HT1080 (cell line): Measurements from ENCODE around the gene RPL32. TPM values are rescaled to one million over a fixed set of nuclear protein-coding genes. Genes with fewer than 3 reads are reported as not detected.
"Not testable (repeated sequence)": the region's sequence is repeated elsewhere in the genome, so short reads cannot be mapped to it uniquely, and the experiment has no call there.

Source experiments
- DNase-seq: peaks from one replicate; pipeline ENCODE4 v3.0.0-alpha.2; 2015; ENCODE audit warnings: low read depth
- polyA plus RNA-seq, 2 experiments: library from polyadenylated mRNA; depleted of rRNA; stranded (reverse); fragments of >200 nt; gene quantifications; 2 replicates each; pipeline ENCODE4 v1.2.3, GENCODE V29; 2015
- total RNA-seq: library from RNA; depleted of rRNA; stranded (reverse); fragments of >200 nt; shearing (Covaris generic); gene quantifications from 2 replicates; pipeline ENCODE4 v1.2.3, GENCODE V29; 2014; rRNA removed

RPL32 gene
- 2,698 and 2,901 TPM in 2 replicates for total RNA-seq
- polyA plus RNA-seq (2015; cell fraction: cytosol; rRNA removed), result 2,141 and 2,405 TPM in 2 replicates
- 622 and 638 TPM in 2 replicates for polyA plus RNA-seq (2015; cell fraction: nucleus; rRNA removed)

DNA sequence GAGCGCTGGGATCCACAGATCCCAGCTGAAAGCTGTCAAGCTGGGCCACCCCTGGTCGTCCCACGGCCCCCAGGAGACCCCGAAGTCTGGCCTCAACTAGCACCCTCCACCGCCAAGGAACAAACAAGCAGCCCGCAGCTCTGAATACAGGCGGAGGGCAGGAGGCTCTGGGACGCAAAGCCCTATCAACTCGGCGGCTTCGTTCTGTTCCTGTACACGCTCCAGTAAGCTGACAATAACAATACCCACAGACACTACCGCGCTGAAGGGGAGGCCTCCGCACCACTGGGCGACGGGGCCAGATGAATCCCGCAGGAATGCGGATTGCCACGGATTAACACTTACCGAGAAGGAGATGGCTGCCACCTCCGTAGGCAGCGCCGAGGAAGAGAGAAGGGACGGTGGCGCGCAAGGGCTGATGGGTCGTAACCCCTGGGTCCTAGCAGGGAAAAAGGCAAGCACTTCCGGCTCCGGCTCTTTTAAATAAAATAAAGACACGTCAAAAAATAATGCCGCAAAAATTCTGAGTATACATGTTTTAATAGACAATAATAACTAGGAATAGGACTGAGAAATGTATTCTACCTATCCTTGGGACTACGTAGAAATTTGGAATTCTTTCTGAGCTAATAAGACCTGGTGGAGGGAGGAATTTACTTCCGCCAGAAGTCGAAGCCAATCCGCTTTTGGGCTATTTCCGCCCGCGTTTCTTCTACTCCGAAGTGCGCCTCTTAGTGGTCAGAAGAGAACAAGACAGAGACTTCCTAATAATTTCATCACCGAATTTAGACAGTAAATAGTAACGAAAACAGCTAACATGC, at the start of gene RPL32:
RPL32 (minus strand) TSS at position 417 of the 821 bp plus-strand sequence. CDS start 1,328 bp downstream, outside the sequence.
- DNase-seq, result peak; percentile 87

DNA sequence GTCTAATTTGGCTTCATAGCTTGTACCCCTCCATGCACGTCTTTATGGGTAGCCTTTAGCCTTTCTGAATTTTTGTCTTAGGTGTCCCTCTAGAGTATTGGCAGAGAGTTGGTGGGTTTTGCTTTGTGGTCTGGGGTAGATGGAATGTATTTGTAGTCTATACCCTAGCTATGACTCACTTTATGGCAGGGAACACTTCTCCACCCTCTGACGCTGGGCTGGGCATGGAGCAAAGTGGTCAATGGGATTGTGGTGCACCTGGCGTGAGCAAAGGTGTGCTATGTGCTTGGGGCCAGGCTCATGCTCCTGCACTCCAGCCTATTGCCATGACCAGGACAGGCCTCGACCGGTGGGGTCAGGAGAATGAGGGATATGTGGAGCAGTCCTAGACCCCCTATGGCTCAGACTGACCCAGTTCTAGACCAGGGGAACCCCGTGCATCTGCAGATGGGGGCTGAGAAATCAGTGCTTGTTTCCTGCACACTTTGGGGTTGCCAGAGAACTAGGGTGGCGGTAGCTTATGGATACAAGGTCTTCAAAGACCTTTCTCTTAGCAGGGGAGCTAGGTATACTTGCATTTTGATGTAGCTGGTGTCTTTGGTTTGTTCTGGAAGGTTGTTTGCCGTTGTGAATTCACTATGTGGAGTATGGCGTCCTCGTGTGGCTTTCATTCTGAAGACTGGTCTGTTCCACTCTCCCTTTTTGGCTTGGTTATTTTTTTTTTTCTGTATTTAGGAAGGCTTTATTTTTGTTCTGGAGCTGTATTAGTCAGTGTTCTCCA, 49.4 kb upstream of the RPL32 start:
- no peak for DNase-seq

DNA sequence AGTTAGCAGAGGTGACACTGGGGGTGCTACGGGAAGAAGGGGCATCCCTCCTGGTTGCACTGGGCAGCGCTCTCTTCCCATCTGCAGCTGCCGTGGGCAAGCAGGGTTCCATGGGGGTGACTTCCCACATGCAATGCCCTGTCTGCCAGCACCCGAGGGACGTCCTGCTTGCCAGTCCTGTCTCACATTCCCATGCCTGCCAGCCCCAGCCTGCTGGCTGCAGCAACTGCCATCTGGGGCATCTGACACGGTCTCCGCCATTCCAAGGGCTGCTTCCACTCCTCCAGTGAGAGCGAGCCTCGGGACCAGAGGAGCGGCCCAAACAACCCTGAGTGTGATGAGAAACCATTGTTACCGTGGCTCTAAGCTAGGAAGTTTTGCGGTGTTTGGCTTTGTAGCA, 45.4 kb upstream of the RPL32 start:
- DNase-seq, result no peak

DNA sequence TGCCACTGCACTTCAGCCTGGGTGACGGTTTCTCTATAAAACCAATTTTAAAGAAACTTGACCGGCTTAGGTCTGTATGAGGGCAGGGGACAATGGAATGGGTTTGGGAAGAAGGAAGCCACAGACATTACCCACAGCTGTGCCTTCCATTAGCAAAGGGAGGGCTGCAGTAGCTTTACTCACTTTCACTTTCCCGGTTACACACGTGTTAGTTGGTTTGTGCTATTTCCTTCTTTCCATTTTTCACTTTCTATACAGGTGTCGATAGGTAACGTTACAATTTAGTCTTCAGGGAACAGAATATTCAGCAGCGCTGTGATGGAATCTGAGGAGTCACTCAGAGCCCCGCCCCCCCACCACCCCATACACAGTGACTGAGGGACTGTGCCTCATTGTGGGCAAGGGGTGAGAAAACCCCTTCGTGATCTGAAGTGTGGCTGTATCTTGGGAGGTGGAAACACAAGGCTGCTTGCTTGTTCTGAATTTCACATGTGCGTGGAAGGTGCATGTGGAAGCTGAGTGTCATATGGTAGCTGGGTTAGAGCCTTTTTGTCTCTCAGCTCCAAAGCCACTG, 44.8 kb upstream of the RPL32 start:
- no peak for DNase-seq

DNA sequence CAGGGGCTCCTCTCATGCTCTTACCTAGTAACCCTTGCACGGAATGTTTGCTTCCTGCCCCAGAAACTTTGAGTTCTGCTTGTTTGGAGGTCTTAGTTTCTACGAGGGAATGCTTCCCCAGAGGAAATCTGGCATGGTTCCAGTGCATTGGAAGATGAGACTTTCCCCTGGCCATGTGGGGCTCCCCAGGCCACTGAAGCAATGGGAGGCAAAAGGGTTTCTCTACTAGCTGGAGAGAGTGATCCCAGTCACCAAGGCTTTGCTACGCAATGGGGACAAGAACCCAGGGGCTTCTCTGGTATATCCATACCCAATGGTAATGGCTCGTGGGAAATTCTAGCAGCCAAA, 44.2 kb upstream of the RPL32 start:
- no peak for DNase-seq

DNA sequence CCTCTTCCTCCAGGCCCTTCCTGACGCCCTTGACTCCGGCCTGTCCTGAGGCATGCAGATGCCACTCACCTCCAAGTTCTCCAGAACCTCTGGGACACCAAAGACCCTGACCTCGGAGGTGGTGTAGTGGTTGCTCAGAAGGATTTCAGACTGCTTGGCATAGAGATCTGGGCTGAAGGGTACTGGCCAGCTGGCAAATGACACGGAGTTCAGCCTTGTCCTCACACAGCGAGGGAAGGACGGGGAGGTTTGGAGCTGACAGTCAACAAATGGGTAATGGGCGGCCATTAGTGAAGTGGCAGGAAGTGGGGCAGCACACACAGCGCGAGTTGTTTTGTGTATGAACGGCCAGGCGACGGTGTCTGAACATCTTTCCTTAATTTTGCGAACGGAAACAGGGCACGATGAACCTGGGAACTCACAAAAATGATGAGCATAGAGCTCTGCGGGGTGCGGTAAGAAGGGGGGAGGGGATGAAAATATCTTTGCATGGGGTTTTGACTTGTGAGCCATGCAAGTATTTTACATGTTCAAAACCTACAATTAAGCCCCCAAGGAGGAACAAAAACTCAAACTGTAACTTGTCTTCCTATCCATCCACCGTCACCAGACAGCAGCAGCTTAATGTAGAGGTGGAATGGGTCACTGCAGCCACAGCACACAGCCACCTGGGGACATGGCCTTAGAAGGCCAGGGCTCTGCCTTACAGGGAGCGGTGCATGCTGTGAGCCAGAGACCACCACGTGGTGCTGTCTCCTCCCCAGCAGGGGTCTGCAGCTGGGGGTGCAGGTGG, 43.6 kb upstream of the RPL32 start:
- DNase-seq, result no peak

DNA sequence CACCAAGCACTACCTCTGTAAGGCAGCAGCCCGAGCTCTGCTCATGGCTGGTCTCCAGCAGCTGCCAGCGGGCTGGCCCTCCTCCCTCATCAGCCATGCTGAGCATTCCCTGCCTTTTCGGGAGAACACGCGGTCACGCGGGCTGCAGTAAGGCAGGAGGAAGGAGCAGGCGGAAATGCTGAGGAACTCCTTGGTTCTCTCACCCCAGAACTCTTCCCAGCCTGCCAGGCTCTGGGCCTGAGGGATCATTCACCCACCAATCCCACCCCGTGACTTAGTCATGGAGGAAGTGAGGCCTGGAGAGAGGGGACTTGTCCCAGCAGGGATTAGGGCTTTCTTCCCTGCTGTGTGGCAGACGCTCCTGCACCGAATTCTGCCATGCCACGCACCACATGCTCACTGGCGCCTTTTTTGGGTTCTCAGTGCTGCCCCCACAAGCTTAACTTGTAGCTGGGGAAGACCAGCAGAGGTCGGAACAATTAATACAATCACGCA, 42.9 kb upstream of the RPL32 start:
- no peak for DNase-seq

DNA sequence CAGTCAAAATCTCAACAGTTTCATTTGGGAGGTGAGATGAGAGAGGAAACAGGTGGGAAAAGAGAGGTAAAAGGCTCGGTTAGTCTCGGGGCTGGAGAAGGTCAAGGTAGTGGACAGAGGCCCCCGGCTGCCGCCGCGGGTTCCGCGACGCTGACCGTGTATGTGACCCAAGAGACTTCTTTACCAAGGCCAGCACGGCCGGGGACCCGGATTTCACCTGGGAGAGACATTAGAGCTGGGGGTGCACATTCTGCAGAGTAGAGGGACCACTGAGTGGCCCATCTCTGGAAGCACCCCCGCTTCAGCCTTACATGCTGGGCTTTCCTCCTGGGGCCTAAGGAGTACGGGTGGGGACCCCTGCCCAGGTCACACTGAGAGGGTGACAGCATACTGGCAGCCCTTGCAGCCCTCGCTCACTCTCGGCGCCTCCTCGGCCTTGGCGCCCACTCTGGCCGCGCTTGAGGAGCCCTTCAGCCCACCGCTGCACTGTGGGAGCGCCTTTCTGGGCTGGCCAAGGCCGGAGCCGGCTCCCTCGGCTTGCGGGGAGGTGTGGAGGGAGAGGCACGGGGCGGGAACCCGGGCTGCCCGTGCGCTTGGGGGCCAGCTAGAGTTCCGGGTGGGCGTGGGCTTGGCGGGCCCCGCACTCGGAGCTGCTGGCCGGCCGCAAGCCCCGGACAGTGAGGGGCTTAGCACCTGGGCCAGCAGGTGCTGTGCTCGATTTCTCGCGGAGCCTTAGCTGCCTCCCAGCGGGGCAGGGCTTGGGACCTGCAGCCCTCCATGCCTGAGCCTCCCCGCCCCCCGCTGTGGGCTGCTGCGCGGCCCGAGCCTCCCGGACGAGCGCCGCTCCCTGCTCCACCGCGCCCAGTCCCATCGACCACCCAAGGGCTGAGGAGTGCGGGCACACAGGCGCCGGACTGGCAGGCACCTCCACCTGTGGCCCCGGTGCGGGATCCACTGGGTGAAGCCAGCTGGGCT, 41.3 kb upstream of the RPL32 start:
- DNase-seq, result no peak

DNA sequence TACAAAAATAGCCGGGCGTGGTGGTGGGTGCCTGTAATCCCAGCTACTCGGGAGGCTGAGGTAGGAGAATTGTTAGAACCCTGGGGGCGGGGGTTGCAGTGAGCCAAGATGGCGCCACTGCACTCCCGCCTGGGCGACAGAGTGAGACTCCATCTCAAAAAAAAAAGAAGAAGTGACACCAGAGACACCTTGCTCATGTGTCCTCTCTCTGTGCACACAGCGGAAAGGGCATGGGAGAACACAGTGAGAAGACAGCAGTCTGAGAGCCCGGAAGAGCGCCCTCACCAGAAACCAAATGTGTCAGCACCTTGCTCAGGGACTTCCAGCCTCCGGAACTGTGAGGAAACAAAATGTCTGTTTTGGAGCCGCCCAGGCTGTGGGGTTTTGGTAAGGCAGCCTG, 40.5 kb upstream of the RPL32 start:
- DNase-seq, result not testable (repeated sequence)

DNA sequence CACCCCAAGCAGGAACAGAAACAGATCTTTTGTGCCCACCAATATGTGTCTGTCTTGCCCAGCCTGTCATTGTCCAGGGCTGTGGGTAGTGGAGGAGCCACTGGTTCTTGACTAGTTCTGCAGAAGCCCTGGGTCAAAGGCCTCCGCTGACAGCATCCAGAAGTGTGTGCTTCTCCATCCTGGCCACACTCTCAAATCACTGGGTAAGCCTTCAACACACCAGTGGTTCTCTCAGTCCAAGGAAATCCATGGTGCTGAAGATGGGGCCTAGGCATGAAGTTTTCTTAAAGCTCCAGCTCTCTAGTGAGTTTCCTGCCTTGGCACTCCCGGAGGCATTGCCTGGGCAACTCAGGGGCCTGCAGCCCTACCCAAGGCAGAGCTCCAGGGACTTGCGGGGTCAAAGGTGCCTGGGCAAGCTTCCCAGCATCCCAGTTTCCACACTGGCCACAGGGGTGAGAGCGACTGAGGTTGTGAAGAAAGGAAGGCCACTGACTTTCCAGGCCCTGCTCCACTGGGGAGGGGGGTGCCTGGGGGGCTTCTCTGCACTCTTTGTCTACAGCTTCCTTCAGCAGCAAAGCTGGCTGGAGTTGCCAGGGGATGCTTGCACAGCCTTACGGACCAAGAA, 37.9 kb upstream of the RPL32 start:
- no peak for DNase-seq

DNA sequence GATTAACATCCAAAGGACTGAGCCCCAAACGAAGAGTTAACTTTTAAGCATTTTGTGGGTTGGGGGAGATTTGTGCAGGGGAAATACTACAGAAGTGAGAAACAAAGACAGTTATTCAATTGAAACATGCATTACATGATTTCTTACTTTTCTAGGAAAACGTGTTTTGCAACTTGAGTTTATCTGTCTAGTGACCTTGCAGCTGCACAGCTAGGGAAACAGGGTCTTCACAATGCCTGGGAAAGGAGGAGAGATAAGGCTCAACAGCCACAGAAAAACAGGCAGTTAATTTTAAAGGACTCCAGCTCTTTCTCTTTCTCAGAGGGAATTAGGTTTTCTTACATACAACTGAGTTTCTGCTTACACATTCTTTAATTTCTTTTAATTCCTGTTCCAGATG, 37.4 kb upstream of the RPL32 start:
- DNase-seq, result not testable (repeated sequence)

DNA sequence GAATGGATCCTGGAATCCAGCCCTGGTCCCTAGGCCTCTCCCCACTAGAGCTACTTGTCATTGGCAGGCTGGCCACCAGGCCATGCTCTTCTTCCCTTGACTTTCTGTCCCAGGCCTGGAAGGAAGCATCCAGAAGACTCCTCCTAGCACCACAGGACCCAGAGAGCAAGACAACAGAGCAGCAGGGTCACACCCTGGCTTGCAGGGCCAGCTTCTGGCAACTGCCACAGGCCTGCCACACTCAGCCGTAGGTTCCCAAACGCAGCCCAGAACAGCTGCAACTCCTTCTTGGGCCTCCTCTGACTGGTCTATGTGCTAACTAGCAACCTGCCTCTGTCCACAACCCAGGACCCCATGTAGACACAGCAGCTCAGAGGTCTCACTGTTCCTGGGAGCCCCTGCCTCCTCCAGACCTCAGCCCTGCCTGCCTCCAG, 36.8 kb upstream of the RPL32 start:
- DNase-seq, result no peak

DNA sequence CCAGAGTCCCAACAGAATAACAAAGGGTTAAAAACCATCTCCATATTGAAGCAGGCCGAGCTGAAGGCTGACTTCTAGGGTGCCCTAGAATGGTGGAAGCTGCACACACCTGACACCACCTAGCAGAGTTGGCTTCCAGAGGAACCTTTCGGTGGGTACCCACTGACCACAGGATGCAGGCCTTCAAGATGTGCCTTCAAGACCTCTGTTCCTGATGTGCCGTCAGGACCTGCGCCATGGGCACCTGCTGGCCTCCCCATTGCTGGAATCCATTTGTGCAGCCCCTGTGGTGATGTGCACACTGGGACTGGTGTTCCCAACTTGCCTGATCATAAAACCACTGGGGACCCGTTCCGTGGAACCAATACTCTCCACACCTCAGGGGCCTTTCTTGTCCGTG, 35.7 kb upstream of the RPL32 start:
- no peak for DNase-seq

DNA sequence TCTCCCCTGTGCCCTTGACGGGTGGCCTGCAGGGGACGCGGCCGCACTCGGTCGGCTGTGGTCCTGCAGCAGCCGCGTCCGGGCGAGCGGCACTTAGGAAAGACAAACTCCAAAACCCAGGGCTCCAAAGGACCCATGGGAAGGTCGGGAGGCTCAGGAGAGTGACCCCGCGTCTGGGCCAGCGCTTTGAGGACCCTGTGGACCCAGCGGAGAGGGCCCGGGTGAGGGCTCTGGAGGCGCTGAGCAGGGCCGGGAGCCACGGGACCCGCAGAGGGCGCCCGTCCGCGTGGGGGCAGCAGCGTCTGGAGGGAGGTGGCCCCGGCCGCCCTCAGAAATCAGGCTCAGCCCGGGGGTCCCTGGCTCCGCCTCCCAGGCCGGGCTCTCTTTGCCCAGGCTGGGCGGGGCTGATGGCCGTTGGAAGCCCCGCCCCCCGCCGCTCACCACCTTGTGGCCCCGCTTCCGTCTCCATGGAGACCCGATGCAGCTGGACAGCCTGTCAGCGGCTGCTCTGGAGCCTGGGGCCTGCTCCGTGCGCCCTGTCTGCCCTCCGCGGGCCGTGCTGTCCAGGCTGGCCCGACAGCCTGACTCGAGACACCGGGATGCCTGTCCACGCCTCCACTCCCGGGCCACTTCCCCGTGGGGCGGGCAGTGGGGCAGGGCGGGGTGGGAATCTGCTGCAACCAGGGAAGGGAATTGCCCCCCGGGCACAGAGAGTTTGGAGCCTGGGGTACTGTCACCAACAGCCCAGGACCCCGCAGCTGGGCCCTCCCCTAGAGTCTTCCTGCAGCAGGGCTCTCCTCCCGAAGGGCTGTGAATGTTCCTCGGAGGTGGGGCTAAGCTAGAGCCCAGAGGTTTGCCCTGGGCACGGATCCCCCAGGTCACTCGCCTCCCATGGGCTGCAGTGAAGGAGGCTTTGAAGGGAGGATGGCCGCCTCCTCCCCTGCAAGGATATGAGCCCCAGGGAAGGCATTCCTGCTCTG, 34.8 kb upstream of the RPL32 start:
- no peak for DNase-seq

DNA sequence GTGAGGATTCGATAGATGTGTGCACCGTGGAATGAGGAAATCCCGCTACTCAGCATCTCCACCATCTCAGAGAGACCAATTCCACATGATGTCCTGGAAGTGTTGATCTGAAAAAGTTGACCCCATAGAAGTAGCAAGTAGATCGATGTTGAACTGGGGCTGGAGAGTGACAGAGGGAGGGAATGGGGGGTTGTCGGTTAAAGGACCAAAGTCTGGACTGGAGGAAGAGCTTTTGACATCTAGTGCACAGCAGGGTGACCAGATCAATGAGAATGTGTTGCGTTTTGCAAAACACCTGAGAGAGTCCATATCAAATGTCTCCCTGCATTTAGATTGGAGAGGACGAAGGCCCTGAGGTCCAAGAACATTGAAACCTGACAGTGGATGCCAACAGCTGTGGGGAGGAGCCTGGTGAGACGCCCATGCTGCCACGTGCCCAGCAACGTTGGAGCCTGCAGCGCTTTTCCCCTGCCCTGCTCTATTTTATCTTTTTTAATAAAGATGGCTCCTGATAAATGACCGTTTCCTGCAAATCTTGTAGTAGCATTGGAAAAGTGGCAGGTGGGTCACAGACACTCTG, 30.1 kb upstream of the RPL32 start:
- DNase-seq, result no peak

DNA sequence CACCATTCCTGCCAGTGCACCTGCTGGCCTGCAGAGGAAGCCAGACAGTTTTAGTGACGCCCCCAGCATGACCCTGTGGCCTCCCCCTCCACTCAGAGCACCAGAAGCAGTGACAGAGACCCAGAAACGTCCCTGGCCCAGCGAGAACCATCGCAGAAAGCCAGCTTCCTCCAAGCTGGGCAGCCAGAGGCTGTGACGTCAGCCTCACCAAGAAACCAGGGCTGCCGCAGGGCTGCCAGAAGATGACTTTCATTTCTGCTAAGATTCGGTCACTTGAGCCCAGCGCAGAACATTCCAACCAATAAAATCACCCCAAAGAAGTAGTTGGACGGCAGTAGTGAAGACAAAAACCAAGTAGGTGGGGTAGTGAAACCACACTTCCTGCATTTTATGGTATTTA, 29.6 kb upstream of the RPL32 start:
- DNase-seq, result peak; percentile 35

DNA sequence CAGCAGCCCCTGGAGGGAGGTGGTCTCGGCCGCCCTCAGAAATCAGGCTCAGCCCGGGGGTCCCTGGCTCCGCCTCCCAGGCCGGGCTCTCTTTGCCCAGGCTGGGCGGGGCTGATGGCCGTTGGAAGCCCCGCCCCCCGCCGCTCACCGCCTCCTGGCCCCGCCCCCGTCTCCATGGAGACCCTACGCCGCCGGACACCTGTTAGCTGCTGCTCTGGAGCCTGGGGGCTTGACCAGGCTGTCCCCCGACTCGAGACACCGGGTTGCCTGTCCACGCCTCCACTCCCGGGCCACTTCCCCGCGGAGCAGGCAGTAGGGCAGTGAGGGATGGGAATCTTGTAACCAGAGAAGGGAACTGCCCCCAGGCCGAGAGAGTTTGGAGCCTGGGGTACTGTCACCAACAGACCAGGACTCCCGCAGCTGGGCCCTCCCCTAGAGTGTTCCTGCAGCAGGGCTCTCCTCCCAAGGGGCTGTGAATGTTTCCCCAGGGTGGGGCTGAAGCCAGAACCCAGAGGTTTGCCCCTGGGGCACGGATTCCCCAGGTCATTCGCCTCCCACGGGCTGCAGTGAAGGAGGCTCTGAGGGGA, 27.8 kb upstream of the RPL32 start:
- DNase-seq, result no peak
